Skeletal muscle satellite cell (primary cell): ENCODE results near the gene ECE2.
A peak's percentile ranks its signal among the peaks of the same experiment; 100 is the strongest.

Experiments
- H3K27me3 ChIP-seq: 2 replicates; pipeline ENCODE4 v1.7.0; 2013; ENCODE audit warnings: low read length; ENCODE audit not compliant: control insufficient read depth, insufficient read depth
- H3K36me3 ChIP-seq: 2 replicates; pipeline ENCODE4 v1.7.0; 2013; ENCODE audit warnings: mild to moderate bottlenecking, control low read depth, low read length; ENCODE audit not compliant: insufficient read depth
- H3K4me1 ChIP-seq: 2 replicates; pipeline ENCODE4 v1.7.0; 2013; ENCODE audit warnings: low read length; ENCODE audit not compliant: control insufficient read depth, insufficient read depth
- H3K4me2 ChIP-seq: 2 replicates; pipeline ENCODE4 v1.7.0; 2013; ENCODE audit warnings: mild to moderate bottlenecking, low read length
- H3K4me3 ChIP-seq: 2 replicates; pipeline ENCODE4 v1.7.0; 2013; ENCODE audit warnings: low read length
- H3K9ac ChIP-seq: 2 replicates; pipeline ENCODE4 v1.7.0; 2013; ENCODE audit warnings: mild to moderate bottlenecking, low read depth, low read length, moderate library complexity
- H3K9me3 ChIP-seq: replicated peaks from 2 replicates; pipeline ENCODE4 v1.7.0; 2013; ENCODE audit warnings: mild to moderate bottlenecking, control low read depth, low read length

The ECE2 gene

GRCh38 chr3:184305577-184305976, 29.8 kb downstream of the ECE2 start:
- Histone ChIP-seq H3K9ac (no peak overlapping the region), H3K4me2 (no peak overlapping the region), H3K27me3 (no peaks in the 10 kb centered on the region), H3K36me3 (peaks cover 84% of the 10 kb centered on the region), H3K4me1 (peaks cover 12% of the 10 kb centered on the region), H3K9me3 (no peaks in the 10 kb centered on the region), H3K4me3 (no peak overlapping the region)

DNA sequence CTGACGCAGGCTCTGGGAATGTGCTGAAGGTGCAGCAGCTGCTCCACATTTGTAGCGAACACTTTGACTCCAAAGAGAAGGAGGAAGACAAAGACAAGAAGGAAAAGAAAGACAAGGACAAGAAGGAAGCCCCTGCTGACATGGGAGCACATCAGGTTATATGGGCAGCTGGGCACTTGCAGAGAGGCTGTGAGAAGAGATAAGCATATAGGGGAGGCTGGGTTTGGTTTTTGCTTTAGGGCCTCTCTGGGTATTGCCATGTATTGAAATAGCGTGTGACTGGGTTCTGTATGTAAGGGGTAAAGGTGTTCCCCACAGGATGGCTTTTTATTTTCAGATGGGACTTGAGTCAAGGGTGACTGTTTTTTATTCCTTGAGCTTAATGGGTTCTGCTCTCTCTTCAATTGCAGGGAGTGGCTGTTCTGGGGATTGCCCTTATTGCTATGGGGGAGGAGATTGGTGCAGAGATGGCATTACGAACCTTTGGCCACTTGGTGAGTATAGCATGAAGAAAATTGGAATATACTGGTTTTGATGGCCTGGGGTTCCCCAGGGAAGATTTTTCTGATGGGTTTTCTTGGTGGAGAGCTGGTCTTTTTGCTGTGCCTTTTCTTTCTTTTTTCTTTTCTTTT, 30.6 kb downstream of the ECE2 start:
- peaks cover 5% of the 10 kb centered on the region for H3K4me1 ChIP-seq
- H3K9ac ChIP-seq, result no peak overlapping the region
- H3K36me3 ChIP-seq, result peaks cover 76% of the 10 kb centered on the region
- H3K9me3 ChIP-seq, result no peaks in the 10 kb centered on the region
- no peak overlapping the region for H3K4me2 ChIP-seq
- H3K4me3 ChIP-seq, result no peak overlapping the region
- H3K27me3 ChIP-seq, result no peaks in the 10 kb centered on the region

DNA sequence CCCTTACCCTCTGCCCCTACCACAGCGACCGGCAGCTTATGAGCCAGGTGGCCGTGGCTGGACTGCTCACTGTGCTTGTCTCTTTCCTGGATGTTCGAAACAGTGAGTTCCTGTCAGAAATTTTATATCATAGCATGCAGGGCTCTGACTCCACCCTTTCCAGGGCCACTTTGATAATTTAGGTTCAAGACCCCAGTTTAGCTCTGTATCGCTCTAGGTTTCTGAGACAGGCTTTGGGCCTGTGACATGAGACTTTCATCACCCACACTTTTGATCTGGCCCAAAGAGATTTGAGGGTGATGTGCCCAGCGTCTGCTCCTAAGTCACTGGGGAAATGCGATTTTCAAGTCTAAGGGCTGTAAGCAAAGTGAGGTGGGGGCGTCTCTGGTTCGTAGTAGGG, 32.1 kb downstream of the ECE2 start:
- H3K9ac ChIP-seq, result no peak overlapping the region
- no peaks in the 10 kb centered on the region for H3K4me1 ChIP-seq
- H3K4me3 ChIP-seq, result no peak overlapping the region
- no peaks in the 10 kb centered on the region for H3K27me3 ChIP-seq
- H3K4me2 ChIP-seq, result no peak overlapping the region
- no peaks in the 10 kb centered on the region for H3K9me3 ChIP-seq
- H3K36me3 ChIP-seq, result peaks cover 61% of the 10 kb centered on the region

DNA sequence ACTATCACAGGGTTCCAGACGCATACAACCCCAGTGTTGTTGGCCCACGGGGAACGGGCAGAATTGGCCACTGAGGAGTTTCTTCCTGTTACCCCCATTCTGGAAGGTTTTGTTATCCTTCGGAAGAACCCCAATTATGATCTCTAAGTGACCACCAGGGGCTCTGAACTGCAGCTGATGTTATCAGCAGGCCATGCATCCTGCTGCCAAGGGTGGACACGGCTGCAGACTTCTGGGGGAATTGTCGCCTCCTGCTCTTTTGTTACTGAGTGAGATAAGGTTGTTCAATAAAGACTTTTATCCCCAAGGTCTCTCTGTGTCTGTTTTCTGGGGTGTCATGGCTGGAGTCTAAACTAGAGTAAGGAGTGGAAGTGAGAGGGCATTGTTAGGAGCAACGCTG, 32.9 kb downstream of the ECE2 start:
- H3K27me3 ChIP-seq, result no peaks in the 10 kb centered on the region
- peaks cover 53% of the 10 kb centered on the region for H3K36me3 ChIP-seq
- H3K4me2 ChIP-seq, result no peak overlapping the region
- no peak overlapping the region for H3K9ac ChIP-seq
- H3K4me1 ChIP-seq, result no peaks in the 10 kb centered on the region
- H3K4me3 ChIP-seq, result no peak overlapping the region
- H3K9me3 ChIP-seq, result no peaks in the 10 kb centered on the region

DNA sequence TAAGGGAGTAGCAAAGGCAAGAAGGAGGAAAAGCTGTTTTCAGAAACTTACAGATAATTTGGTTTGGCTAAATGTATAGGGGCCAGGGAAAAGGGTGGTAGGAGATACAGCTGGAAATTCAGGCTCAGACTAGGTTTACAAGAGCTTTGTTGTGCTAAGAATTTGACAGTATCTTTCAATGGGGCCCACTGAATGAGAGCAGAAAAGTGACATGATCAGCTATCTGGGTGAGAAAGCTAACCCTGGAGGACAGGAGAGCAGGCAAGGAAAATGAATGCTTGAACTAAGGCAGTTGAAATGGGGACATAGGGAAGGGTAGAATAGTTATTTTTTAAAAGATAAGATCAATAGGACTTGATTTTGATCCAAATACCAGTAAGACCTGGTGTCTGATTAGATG, 35.8 kb downstream of the ECE2 start:
- H3K36me3 ChIP-seq, result peaks cover 32% of the 10 kb centered on the region
- H3K4me2 ChIP-seq, result no peak overlapping the region
- no peak overlapping the region for H3K9ac ChIP-seq
- H3K9me3 ChIP-seq, result no peaks in the 10 kb centered on the region
- H3K27me3 ChIP-seq, result no peaks in the 10 kb centered on the region
- peaks cover 4% of the 10 kb centered on the region for H3K4me1 ChIP-seq
- no peak overlapping the region for H3K4me3 ChIP-seq

DNA sequence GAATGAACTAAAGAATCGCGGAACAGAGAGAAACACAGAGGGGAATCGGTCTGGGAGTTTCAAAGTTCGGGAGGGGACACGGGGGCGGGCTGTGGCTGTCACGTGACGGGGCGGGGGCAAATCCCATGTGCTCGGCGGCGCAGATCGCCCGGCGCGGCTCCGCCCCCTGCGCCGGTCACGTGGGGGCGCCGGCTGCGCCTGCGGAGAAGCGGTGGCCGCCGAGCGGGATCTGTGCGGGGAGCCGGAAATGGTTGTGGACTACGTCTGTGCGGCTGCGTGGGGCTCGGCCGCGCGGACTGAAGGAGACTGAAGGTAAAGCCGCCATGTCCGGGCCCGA, 38.5 kb downstream of the ECE2 start, which contains the start of gene EIF4G1:
EIF4G1 (plus strand) TSS at position 244 of the 337 bp plus-strand sequence. CDS start 1,191 bp downstream, outside the sequence.
- peaks cover 25% of the 10 kb centered on the region for H3K4me1 ChIP-seq
- peaks cover 23% of the 10 kb centered on the region for H3K36me3 ChIP-seq
- H3K9me3 ChIP-seq, result no peaks in the 10 kb centered on the region
- H3K4me2 ChIP-seq, result peak within 1 kb of the TSS; percentile 85
- H3K4me3 ChIP-seq, result peak within 1 kb of the TSS; percentile 83
- peak within 1 kb of the TSS; percentile 99 for H3K9ac ChIP-seq
- no peaks in the 10 kb centered on the region for H3K27me3 ChIP-seq

DNA sequence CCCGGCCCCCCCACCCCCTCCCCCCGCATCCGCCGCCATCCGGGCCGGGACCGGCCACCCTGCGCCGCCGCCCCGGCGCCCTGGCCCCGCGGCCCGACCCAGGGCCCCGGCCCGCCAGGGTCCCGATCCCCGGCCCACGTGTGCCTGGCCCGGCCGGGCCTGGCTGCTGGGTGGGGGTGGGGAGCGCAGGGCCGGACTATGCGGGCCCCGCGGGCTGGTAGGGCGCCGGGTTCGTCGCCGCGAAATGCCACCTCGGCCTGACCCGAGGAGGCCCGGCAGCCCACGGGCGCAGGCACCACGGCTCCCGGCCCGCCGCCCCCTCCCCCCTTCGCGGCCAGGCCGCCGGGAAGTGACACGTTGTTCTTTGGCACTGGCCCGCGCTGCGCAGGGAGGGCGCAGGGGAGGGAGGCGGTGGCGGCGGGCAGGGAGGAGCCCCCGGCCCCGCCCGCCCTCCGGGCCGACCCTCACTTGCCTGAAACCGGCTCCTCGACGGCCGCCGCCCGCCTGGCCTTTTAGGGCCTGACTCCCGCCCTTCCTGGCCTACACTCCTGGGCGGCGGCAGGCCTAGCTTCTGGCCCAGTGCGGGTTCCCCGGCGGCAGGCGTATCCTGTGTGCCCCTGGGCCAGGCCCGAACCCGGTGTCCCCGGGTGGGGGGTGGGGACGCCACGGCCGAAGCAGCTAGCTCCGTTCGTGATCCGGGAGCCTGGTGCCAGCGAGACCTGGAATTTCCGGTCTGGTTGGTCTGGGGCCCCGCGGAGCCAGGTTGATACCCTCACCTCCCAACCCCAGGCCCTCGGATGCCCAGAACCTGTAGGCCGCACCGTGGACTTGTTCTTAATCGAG, 39.1 kb downstream of the ECE2 start:
- H3K9me3 ChIP-seq, result no peaks in the 10 kb centered on the region

GRCh38 chr3:184315543-184315867, 39.7 kb downstream of the ECE2 start:
- H3K4me1 ChIP-seq, result peaks cover 36% of the 10 kb centered on the region
- H3K9ac ChIP-seq, result peak overlapping the region; percentile 99
- H3K36me3 ChIP-seq, result peaks cover 27% of the 10 kb centered on the region
- H3K4me2 ChIP-seq, result peak overlapping the region; percentile 85
- peak overlapping the region; percentile 83 for H3K4me3 ChIP-seq
- no peaks in the 10 kb centered on the region for H3K9me3 ChIP-seq
- no peaks in the 10 kb centered on the region for H3K27me3 ChIP-seq

More for the DNA sequence above, 39.1 kb downstream of the ECE2 start:
- Histone ChIP-seq H3K27me3 (no peaks in the 10 kb centered on the region), H3K4me1 (peaks cover 31% of the 10 kb centered on the region), H3K36me3 (peaks cover 23% of the 10 kb centered on the region), H3K9ac (peak overlapping the region; percentile 99), H3K4me2 (peak overlapping the region; percentile 85), H3K4me3 (peak overlapping the region; percentile 83)

- Histone ChIP-seq H3K27me3 (no peaks in the 10 kb centered on the region), H3K4me3 (peak overlapping the region; percentile 83), H3K4me2 (peak overlapping the region; percentile 85), H3K36me3 (peaks cover 33% of the 10 kb centered on the region), H3K4me1 (peaks cover 40% of the 10 kb centered on the region), H3K9ac (peak overlapping the region; percentile 99), H3K9me3 (no peaks in the 10 kb centered on the region)
These were observed 40.2 kb downstream of the ECE2 start for GRCh38 chr3:184315871-184316661.

GRCh38 chr3:184316792-184317191, 41.0 kb downstream of the ECE2 start:
- Histone ChIP-seq H3K9me3 (no peaks in the 10 kb centered on the region), H3K4me2 (peak overlapping the region; percentile 85), H3K27me3 (no peaks in the 10 kb centered on the region), H3K36me3 (peaks cover 40% of the 10 kb centered on the region), H3K9ac (peak overlapping the region; percentile 99), H3K4me3 (peak overlapping the region; percentile 83), H3K4me1 (peaks cover 40% of the 10 kb centered on the region)

GRCh38 chr3:184317201-184317600, 41.4 kb downstream of the ECE2 start:
- peaks cover 44% of the 10 kb centered on the region for H3K36me3 ChIP-seq
- peak overlapping the region; percentile 85 for H3K4me2 ChIP-seq
- no peaks in the 10 kb centered on the region for H3K27me3 ChIP-seq
- H3K4me3 ChIP-seq, result peak overlapping the region; percentile 83
- no peaks in the 10 kb centered on the region for H3K9me3 ChIP-seq
- peaks cover 40% of the 10 kb centered on the region for H3K4me1 ChIP-seq
- H3K9ac ChIP-seq, result peak overlapping the region; percentile 37
